CD4-positive, alpha-beta T cell treated with Interleukin-1 beta for 1 hour (primary cell): ENCODE results near the gene MPG.

Experiments used
- DNase-seq, 2 donors: peaks; one replicate each; pipeline ENCODE4 v3.0.0-alpha.2; 2020 to 2022

Gene MPG

GRCh38 chr16:67884-68789 is 9.9 kb upstream of the MPG start:
- no peak for DNase-seq

GRCh38 chr16:69181-69580 is 8.8 kb upstream of the MPG start:
- no peak for DNase-seq

GRCh38 chr16:71210-71539 is 6.8 kb upstream of the MPG start:
- no peak for DNase-seq

GRCh38 chr16:71540-72401 is 6.3 kb upstream of the MPG start:
- DNase-seq, result no peak

DNA sequence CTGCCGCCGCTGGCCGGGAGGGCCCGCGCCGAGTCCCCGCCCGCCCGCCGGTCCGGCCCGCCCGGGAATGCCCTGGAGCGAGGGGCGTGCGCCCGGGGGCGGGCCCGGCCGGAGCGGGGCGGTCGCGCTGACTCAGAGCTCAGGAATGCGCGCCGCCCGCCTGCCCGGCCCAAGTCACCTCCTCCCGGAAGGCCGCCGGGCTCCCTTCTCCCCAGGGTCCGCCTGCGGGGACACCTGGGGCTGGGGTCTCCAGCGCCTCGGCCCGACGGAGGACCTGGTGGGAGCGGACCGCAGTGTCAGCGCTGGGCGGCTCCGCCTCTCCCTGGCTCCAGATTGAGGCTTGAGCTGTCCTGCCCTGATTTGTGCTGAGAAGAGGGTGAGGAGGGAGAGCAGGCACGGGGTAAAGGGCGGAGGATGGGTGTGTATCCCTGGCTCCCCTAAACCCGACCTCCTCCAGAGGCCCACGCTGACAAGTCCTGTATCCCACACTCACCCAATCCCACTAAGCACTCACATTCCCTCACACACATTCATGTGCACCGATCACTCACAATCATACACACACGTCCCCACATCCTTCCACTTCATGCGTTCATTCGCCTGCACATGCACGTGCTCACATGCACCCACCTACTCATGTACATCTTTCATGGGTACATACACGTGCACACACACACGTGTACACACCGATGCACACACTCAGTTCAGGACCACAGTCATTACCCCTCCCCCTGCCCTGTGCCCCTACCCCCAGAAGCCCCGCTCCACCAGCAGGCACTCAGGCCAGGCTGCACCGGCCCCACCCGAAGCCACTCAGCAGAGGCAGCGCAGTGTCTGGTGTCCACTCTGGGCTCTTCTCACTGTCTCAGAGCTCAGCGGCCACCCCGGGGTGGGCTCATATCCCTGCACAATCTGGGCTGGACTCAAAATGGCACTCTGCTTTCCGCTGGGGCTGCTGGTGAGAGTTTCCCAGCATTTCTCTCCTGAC is 5.2 kb upstream of the MPG start, which contains the start of gene RHBDF1:
Gene RHBDF1 (minus strand): TSS at position 71 of the 988 bp plus-strand sequence. CDS start 7,616 bp downstream, outside the sequence.
- no peak for DNase-seq

DNA sequence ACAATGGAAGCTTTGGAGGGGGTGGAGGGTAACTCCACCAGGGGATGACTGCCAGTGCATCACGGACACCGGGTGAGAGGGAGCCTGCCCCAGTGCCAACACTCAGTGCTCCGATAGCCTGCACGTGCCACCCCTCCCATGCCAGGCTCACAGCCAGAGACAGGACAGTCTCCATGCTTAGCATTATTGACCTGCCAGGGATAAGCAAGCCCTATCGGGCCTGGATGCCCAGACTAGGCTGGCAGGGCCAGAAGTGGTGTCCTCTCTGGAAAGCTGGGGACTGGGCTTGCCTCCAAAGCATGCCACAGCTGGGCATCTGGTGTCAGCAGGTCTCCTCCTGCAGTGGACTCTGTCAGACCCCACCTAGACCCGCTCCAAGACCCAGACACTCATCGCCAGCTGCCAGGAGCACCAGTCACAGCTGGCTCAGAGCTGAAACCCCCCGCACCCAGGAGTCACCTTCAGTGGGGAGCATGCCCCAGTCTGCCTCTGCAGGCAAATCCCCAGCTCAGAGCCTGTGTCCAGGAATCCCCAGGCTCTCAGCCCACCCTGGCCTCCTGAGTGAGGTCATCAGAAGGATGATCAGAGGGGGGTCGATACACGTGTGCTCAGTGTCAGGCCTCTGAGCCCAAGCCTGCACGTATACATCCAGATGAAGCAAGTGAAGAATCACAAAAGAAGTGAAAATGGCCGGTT is 3.8 kb upstream of the MPG start:
- no peak for DNase-seq

DNA sequence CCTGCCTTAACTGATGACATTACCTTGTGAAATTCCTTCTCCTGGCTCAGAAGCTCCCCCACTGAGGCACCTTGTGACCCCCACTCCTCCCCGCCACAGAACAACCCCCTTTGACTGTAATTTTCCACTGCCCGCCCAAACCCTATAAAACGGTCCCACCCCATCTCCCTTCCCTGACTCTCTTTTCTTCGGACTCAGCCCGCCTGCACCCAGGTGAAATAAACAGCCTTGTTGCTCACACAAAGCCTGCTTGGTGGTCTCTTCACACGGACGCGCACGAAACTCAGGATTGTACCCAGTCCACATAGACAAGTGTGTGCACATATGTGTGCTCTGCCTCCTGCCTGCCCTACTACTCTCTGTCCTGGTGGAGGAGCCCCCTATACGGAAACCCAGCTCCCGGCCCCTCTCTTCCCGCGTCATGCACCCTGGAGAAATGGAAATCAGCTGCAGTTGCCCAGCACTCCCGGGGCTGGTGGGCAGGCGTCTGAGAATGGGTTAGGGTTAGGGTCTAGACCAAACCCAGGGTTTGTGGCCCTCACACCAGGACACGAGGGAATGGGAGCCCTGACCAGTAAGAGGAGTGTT is 3.2 kb upstream of the MPG start:
- no peak for DNase-seq

DNA sequence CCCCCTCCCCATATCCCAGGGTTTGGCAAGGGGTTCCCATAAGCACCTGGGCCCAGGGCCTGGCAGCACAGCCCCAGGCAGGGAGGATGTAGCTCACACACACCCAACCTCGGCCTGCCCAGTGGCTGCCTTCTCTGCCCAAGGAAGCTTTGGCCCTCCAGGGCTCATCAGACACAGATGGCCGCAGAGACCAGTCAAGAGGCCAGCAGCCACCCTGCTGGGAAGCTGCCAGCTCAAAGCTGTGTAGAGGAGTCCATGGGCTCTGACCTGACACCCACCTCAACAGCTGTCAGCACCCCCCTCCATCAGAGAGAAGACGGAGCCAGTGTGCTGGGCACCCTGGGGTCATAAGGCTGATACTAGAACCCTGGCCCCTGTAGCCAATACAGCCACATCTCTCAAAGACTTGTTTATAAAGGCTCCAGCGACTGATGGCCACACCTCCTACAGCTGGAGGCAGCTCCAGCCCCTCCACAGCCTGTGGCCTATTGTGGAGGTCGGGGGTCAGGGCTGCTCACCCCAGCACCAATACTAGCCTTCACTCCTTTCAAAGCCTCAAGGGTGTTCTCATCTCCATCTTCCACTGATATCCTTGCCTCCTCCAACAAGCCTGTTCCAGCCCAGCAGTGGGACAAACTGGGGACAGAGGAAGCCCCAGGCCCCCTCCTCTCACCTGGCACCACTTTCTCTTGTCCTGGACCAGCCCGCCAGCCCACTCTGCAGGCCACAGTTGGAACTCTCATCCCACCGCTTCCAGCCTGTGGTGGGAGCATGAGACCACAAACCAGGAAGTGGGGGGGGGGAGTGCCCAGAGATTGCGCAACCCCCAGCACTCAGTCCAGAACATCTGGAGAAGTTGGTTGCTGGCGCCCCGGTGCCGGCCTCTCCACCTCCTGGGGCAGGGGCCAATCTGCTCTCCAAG is 2.2 kb upstream of the MPG start:
- DNase-seq, result peak; percentile 11 to 28

DNA sequence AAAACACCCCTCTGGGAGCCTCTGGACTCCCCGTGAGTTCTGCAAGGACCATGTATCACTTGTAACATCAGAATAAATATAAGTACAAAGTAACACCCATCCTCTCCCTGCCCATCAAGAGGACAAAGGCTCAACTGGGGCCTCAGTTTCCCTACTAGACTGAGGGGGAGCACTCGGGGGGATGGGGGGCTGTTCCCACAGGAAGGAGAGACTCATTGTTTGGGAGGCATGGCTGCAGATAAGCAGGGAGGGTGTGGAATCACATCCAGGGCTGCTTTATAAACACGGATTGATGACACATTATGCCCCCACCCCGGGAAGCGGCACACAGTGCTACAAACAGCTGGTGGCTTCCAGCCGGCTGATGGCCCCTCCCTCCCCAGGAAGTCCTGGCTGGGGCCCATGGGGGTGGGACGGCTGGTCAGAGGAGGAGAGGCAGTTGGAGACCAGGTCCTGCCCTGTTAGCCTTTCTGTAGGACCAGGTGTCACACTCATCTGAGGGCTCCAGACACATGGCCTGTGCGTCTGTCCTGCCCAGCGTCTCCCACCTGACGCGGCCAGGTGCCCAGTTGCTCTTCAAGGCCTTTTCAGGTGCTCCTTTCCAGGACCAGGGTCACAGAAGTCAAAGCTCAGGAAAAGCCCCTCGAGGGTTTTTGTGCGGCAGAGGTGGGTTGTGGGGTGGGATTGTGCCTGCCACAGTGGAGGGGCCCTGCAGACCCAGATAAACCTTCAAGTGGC is 1.3 kb upstream of the MPG start:
- DNase-seq, result no peak

- DNase-seq, result peak; percentile 10 to 19
Measured at GRCh38 chr16:77273-77806, 685 bp upstream of the MPG start.

DNA sequence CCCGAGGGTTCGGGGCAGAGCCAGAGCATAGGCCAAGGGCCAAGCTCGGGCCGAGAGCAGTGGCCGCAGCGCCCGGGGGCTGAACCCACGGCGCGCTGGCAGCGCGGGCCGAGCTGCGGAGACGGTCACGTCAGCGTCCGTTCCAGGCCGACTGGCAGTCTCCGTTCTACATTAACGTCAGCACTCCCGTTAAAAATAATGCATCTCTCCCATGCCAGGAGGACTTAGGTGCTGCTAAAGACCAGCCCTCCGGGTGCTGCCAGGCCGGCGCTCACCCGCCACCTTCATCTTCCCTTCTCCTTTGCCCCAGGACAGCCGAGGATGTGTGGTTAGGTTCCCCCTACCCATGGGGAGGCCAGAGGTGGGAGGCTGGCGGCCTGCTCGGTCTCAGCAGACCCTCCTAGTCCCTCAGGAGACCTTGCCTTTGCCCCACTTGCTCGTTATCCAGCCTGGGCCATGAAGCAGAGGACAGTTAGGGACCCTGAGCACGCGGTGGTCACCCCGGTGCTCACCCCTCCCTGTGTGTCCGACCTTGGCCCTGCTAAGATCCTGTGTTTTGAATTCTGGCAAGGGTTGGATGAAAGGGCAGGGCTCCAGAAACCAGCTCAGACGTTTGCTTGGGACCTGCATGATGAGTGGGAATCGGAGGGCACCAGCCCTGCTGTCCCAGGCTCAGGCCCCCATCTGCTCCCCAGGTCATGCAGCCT is 572 bp downstream of the MPG start:
- DNase-seq, result no peak

- DNase-seq, result no peak
Measured at GRCh38 chr16:79151-80054, 1.4 kb downstream of the MPG start.

- no peak for DNase-seq
Measured at GRCh38 chr16:83060-83603, 5.1 kb downstream of the MPG start.

GRCh38 chr16:83781-84615 is 6.0 kb downstream of the MPG start:
- DNase-seq, result no peak

DNA sequence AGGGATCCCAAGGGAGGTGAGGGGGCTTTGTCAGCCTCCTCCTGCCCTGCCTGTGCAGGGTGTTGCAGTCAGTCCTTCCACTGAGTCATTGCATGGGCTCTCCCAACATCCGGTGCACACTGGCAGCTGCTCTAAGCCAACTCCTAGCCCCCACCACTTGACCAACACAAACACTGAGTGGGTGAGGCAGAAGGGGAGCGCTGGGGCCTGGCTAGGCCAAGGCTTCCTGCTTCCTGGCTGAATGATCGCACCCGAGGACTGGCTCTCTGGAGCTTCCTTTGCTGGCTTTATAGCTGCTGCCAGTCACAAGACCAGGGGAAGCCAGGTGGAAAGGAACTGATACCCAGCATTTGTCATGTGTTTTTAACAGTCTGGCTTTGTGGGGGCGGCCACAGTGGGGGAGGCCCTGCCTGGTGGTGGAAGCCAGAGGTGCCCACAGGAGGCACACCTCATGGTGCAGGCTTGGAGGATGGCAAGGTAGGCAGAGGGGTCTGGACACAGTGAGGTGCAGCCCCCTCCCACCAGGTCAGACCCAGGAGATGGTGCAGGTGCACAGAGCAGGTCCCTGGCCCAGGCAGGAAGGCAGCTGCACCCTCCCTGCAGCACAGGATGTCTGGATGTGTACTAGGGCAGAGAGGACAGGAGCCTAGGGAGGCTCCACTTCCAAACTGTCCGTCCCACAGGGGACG is 6.8 kb downstream of the MPG start:
- DNase-seq, result peak in 1 of 2 donors; percentile 52

- no peak for DNase-seq
Measured at GRCh38 chr16:85407-85782, 7.4 kb downstream of the MPG start.
